ENCODE measurements around the gene RCHY1.

DNA sequence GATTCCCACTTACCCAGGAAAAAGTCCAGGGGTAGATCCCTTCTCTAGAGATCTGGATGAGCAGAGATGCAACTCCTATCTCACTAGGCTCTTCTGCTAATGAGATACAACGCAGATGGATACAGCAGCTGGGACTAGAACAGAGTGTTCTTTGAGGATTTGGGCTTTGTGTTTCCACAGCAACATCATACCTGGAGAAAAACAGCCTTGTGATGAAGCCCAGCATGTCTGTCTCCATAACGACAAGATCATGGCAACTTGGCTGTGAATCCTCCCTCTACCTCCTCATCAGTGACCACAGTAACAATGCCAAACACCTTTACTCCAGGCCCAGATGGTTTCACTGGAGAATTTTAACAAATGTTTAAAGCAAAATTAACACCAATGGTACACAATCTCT is 80.1 kb downstream of the RCHY1 start:
- TF ChIP-seq, protein P1, sequence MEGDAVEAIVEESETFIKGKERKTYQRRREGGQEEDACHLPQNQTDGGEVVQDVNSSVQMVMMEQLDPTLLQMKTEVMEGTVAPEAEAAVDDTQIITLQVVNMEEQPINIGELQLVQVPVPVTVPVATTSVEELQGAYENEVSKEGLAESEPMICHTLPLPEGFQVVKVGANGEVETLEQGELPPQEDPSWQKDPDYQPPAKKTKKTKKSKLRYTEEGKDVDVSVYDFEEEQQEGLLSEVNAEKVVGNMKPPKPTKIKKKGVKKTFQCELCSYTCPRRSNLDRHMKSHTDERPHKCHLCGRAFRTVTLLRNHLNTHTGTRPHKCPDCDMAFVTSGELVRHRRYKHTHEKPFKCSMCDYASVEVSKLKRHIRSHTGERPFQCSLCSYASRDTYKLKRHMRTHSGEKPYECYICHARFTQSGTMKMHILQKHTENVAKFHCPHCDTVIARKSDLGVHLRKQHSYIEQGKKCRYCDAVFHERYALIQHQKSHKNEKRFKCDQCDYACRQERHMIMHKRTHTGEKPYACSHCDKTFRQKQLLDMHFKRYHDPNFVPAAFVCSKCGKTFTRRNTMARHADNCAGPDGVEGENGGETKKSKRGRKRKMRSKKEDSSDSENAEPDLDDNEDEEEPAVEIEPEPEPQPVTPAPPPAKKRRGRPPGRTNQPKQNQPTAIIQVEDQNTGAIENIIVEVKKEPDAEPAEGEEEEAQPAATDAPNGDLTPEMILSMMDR (IDR thresholded peaks at IDR 0.05) = no peak
- no peak for TF ChIP-seq ZFX (IDR thresholded peaks at IDR 0.05; ENCODE audit: borderline replicate concordance)

Data from 22Rv1 (cell line).